Measurements from ENCODE around the gene SLC37A1.
"Not testable (repeated sequence)": the region's sequence is repeated elsewhere in the genome, so short reads cannot be mapped to it uniquely, and the experiment has no call there.

The SLC37A1 gene

GRCh38 chr21:42597487-42598158, 84.0 kb downstream of the SLC37A1 start:
- no peak for DNase-seq

- no peak for DNase-seq
Observed at GRCh38 chr21:42598159-42598735, 84.6 kb downstream of the SLC37A1 start.

- DNase-seq = no peak
Observed at GRCh38 chr21:42599486-42599885, 85.8 kb downstream of the SLC37A1 start.

GRCh38 chr21:42599962-42600361, 86.3 kb downstream of the SLC37A1 start:
- DNase-seq = no peak

- no peak for DNase-seq
Observed at GRCh38 chr21:42601656-42602055, 88.0 kb downstream of the SLC37A1 start.

- DNase-seq = no peak
Observed at GRCh38 chr21:42607102-42607501, 93.5 kb downstream of the SLC37A1 start.

- DNase-seq = peak; percentile 80
Observed at GRCh38 chr21:42607525-42608102, 94.0 kb downstream of the SLC37A1 start.

GRCh38 chr21:42608446-42608845, 94.8 kb downstream of the SLC37A1 start:
- DNase-seq = no peak

- DNase-seq = peak; percentile 41
Observed at GRCh38 chr21:42609811-42610210, 96.2 kb downstream of the SLC37A1 start.

- DNase-seq = no peak
Observed at GRCh38 chr21:42611852-42612251, 98.2 kb downstream of the SLC37A1 start.

- DNase-seq = no peak
Observed at GRCh38 chr21:42612390-42612789, 98.7 kb downstream of the SLC37A1 start.

GRCh38 chr21:42613756-42614155, 100.1 kb downstream of the SLC37A1 start:
- DNase-seq = no peak

GRCh38 chr21:42614396-42614795, 100.7 kb downstream of the SLC37A1 start:
- no peak for DNase-seq

- peak; percentile 41 for DNase-seq
Observed at GRCh38 chr21:42614811-42615351, 101.2 kb downstream of the SLC37A1 start.

- DNase-seq = not testable (repeated sequence)
Observed at GRCh38 chr21:42615377-42615776, 101.7 kb downstream of the SLC37A1 start.

- DNase-seq = no peak
Observed at GRCh38 chr21:42615924-42616323, 102.3 kb downstream of the SLC37A1 start.

GRCh38 chr21:42616446-42616845, 102.8 kb downstream of the SLC37A1 start:
- no peak for DNase-seq

GRCh38 chr21:42616941-42617340, 103.3 kb downstream of the SLC37A1 start:
- DNase-seq = no peak

GRCh38 chr21:42617486-42617885, 103.8 kb downstream of the SLC37A1 start:
- DNase-seq = no peak

- DNase-seq = no peak
Observed at GRCh38 chr21:42618707-42619102, 105.1 kb downstream of the SLC37A1 start.

- DNase-seq = no peak
Observed at GRCh38 chr21:42619166-42619565, 105.5 kb downstream of the SLC37A1 start.

GRCh38 chr21:42619841-42620240, 106.2 kb downstream of the SLC37A1 start:
- no peak for DNase-seq

- DNase-seq = peak; percentile 35
Observed at GRCh38 chr21:42621166-42621818, 107.6 kb downstream of the SLC37A1 start.

GRCh38 chr21:42621819-42622177, 108.1 kb downstream of the SLC37A1 start:
- DNase-seq = peak; percentile 89

Measured in kidney glomerular epithelial cell (primary cell).